ENCODE results near the gene NT5DC2.

NT5DC2 gene

DNA sequence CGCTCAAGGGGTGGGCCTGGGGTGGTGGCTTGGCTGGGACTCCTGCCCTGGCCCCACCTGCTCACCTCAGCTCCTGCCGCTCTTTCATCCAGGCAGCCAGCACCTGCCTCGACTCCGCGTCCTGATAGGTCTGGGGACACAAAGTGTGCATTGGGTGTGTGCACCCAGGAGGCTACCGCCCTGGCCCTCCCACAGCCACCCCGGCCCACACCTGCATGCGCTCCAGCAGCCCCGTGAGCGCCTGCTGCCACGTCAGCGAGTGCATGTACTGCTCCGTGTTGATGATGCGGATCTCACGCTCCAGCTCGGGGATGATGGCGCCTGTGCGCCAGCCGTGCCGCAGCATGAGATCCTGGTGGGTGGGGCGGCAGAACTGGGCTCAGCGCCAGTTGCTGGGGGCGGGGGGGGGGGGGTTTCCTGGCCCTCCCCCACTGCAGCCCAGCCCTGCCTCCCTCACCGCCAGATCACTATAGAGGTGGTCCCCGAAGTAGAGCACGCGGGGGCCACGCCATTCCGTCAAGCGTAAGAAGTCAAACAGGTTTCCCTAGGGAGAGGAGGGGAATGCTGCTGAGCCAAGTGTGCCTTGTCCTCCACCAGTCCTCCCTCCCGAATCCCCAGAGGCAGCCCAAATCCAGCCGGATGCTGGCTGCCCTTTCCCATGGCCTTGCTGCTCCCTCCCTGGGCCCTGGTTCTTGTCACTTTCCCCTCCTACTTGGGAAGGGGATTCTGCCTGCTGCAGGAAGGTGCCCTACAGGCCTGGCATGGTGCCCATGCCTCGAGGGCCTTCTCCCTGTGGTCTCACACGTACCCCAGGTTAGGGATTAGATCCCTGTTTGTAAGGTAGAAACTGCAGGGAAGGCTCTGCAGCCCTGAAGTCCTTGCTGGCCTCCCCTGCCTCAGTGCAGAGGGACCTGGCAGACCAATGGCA, 8.6 kb downstream of the NT5DC2 start:
- no peak for ATAC-seq

DNA sequence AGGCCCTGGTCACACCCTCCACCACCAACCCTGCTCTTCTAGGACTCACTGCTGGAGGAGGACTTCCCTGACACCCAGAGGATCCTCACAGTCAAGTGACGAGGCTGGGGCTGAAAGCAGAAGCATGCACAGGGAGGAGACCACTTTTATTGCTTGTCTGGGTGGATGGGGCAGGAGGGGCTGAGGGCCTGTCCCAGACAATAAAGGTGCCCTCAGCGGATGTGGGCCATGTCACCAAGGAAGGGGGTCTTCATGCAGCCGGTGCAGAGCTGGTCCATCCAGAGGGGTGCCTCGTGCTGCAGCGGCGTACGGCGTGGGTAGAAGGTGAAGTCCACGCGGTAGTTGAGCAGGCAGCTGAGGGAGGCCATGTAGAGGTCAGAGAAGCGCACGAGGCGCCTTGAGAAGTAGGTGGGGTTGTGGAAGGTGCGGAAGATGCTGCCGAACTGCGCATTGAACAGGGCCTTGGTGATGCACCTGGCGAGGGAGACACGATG, 9.4 kb downstream of the NT5DC2 start:
- no peak for ATAC-seq

DNA sequence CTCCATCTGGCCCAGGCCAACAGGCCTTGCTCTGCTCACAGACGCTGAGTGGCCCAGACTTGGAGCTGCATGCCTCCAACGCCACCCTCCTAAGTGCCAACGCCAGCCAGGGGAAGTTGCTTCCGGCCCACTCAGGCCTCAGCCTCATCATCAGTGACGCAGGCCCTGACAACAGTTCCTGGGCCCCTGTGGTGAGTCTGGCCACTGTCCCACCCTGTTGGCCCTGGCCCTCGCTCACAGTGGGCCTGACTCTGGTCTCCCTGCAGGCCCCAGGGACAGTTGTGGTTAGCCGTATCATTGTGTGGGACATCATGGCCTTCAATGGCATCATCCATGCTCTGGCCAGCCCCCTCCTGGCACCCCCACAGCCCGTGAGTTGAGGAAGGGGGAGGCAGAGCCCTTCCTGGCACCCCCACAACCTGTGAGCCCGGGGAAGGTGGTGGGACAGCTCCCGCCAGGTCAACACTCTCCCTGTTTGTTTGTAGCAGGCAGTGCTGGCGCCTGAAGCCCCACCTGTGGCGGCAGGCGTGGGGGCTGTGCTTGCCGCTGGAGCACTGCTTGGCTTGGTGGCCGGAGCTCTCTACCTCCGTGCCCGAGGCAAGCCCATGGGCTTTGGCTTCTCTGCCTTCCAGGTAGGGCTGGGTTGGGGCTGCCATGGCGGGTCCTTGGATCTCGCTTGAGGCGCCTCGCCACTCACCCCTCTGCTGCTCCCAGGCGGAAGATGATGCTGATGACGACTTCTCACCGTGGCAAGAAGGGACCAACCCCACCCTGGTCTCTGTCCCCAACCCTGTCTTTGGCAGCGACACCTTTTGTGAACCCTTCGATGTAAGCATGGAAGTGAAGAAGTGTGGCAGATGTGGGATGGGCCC, 10.0 kb downstream of the NT5DC2 start:
- ATAC-seq, result no peak

DNA sequence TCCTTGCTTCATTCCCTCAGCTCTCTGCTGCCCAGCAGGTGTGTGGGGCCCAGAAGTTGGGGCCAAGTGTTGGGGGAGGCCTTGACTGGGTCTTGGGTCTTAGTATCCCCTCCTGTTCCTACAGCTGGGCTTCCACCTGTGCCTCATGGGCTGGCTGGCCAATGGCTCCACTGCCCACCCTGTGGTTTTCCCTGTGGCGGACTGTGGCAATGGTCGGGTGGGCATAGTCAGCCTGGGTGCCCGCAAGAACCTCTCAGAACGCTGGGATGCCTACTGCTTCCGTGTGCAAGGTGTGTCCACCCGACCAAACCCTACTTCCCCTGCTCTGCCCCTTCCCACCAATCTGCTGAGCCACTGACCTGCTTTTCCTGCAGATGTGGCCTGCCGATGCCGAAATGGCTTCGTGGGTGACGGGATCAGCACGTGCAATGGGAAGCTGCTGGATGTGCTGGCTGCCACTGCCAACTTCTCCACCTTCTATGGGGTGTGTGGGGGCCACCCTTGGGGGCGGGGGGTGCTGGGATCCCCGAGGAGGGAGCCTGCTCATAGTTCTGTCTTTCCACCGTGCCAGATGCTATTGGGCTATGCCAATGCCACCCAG, 10.9 kb downstream of the NT5DC2 start:
- ATAC-seq, result no peak

DNA sequence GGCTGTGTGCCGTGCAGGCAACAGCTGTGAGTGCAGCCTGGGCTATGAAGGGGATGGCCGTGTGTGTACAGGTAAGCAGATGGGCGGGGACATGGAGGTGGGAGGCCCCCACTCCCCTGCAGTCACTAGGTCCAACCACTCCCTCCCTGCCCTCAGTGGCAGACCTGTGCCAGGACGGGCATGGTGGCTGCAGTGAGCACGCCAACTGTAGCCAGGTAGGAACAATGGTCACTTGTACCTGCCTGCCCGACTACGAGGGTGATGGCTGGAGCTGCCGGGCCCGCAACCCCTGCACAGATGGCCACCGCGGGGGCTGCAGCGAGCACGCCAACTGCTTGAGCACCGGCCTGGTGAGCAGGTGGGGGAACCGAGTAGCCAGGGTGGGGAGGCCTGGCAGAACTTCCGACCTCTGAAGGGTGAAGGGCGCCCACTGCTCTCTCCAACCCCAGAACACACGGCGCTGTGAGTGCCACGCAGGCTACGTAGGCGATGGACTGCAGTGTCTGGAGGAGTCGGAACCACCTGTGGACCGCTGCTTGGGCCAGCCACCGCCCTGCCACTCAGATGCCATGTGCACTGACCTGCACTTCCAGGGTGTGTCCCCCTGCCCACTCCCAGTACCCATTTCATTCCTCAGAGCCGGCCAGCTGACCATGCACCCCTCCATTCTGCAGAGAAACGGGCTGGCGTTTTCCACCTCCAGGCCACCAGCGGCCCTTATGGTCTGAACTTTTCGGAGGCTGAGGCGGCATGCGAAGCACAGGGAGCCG, 11.6 kb downstream of the NT5DC2 start:
- no peak for ATAC-seq

DNA sequence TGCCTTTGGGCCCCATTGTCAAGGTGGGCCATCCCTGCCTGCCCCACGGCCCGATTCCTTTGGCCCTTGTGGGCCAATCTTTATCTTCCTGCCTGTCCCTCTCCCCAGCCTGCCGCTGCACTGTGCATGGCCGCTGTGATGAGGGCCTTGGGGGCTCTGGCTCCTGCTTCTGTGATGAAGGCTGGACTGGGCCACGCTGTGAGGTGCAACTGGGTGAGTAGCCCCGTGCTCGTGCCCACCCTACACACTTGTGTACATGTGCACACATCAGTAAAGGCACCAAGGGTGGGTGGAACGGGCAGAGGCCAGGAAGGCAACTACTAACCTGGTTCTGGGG, 12.2 kb downstream of the NT5DC2 start:
- ATAC-seq, result no peak

DNA sequence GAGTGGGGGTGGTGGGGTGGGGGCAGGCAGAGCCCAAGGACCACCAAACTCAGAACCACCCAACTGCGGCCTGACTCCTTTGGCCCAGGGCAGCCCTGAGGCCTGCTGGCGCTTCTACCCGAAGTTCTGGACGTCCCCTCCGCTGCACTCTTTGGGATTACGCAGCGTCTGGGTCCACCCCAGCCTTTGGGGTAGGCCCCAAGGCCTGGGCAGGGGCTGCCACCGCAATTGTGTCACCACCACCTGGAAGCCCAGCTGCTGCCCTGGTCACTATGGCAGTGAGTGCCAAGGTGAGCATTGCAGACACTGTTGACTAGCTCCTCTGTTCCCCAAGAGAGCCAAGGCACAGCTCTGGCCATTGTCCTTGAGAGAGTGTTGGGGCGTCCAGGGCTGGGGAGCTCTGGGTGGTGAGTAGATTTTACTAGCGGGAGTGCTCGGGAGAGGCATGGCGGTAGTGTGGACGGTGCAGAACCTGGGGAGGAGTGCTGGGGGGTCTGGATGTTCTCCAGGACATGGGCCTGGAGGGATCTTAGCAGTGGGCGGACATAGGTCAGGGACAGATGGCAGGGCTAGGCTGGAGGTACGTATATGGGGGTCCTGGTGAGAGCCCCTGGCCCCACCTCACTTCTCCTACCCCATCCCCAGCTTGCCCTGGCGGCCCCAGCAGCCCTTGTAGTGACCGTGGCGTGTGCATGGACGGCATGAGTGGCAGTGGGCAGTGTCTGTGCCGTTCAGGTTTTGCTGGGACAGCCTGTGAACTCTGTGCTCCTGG, 12.8 kb downstream of the NT5DC2 start:
- ATAC-seq, result no peak

DNA sequence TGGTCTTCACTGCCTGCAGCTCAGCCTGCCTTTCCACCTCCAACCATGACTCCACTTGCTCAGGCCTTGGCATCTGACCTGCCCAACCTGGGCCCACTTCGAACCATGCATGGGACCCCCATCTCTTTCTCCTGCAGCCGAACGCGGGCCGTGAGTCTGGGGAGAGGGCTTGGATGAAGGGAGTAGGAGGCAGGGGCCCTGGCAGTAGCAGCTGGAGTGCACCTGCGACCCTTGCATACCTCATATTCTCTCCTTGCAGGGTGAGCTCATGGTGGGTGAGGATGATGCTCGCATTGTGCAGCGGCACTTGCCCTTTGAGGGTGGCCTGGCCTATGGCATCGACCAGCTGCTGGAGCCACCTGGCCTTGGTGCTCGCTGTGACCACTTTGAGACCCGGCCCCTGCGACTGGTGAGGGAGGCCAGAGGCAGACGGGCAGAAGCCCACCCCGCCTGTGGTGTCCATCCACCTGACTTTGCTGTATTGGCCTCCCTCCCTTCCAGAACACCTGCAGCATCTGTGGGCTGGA, 13.5 kb downstream of the NT5DC2 start:
- ATAC-seq, result no peak

DNA sequence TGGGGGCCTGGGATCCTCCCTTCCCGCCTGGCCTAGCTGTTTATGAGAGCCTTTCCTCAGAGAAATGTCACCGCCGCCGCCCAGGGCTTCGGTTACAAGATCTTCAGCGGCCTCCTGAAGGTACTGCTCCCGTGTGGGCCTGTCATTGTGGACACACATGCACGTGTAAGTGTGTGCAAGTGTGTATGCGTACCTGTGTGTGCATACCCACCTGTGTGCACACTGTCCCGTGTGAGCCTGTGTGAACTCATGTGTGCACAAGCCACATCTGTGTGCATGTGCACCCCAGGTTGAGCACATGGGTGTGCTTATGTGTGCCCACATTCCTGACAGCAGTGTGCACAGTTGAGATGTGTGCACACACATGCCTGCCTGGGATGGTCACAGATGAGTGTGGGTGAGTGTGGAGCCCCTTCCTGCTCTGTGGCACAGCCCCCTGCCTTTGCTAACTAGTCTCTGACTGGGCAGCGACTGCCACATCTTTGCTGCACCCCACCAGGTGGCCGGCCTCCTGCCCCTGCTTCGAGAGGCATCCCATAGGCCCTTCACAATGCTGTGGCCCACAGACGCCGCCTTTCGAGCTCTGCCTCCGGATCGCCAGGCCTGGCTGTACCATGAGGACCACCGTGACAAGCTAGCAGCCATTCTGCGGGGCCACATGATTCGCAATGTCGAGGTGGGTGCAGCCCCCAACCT, 14.1 kb downstream of the NT5DC2 start:
- no peak for ATAC-seq

DNA sequence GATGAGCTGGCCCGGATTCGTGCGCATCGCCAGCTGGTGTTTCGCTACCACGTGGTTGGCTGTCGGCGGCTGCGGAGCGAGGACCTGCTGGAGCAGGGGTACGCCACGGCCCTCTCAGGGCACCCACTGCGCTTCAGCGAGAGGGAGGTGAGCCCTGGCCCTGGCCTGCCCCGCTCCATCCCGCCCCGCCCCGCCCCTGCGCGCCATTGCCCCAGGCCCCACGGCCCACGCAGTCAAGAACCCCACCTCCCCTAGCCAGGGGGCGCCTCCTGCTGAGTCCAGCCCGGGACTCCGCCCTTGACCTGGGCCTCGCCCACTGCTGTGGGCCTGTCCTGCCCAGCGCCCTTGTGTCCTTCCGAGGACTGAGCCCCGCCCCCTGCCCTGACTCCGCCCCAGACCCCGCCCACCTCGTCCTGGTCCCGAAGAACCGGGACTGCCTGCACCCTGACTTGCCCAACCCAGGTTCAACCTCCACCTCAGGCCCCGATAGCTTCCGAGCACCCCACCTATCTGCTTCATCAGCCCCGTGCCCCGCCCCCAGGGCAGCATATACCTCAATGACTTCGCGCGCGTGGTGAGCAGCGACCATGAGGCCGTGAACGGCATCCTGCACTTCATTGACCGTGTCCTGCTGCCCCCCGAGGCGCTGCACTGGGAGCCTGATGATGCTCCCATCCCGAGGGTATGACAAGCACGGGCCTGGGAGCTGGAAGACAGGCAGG, 14.8 kb downstream of the NT5DC2 start:
- no peak for ATAC-seq

DNA sequence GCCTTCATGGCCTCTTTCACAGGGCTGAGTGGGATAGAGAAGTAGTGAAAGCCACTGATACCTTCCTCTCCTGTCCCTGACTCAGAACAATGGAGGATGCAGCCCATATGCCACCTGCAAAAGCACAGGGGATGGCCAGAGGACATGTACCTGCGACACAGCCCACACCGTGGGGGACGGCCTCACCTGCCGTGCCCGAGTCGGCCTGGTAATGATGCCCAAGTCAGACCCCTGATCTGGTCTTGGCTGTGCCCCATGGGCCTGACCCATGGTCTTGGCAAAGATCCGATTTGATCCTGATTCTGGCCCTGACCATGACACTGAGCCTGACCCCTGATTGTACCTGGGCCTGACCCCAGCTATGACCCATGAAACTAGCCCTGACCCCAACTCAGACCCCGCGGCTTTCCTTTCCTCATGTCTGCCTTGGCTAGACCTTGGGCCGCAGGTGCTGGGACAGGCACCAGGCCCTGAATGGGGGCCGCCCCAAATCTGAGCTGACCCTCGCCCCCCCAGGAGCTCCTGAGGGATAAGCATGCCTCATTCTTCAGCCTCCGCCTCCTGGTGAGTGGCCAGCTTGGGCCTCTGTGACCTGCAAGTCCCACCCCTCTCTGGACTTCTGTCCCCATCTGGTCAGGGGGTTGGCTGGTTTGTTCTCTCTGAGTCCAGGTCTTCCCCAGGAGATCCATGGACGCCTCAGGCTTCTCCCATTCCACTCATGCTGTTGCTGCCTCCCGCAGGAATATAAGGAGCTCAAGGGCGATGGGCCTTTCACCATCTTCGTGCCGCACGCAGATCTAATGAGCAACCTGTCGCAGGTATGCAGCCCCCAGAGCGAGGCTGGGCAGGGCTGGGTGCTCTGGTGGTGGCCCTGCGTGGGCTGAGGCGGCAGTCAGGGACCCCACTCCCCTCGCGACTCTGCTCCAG, 15.6 kb downstream of the NT5DC2 start:
- no peak for ATAC-seq

DNA sequence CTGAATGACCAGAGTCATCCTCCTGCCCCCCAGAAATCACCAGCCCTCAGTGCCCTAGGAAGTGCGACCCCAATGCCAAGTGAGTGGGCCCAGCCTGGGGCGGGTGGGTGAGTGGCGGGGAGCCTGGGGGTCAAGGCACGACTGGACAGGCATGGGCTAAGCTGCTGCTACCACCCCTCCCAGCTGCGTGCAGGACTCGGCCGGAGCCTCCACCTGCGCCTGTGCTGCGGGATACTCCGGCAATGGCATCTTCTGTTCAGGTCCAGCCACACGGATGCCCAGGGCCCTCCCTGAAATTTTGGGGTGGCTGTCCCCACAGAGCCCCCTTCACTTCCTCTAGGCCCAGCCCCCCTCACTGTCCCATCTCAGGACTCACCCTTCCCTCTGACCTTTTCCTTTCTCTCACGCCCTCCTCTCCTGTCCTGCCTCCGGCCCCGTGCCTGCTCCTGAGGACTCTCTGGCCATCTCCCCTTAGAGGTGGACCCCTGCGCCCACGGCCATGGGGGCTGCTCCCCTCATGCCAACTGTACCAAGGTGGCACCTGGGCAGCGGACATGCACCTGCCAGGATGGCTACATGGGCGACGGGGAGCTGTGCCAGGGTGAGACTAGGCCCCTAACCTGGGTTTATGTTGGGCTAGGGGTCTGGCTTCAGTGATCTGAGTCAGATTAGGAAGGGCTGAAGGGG, 17.0 kb downstream of the NT5DC2 start:
- ATAC-seq, result no peak

DNA sequence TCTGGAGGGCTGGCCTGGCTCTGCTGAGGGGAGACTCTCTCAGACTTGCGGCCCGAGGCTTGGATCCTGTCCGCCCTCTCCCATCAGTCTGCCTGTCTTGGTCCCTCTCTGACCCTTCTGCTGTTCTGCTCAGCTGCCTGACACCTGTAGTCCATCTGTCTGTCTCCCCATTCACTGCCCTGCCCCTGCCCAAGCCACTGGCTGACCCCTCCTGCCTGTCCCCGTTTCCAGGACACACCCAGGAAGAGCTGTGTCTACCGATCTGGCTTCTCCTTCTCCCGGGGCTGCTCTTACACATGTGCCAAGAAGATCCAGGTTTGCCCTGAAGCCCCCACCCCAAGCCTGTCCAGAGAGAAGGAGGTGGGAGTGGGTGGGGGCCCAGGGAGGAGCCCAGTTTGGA, 18.5 kb downstream of the NT5DC2 start:
- ATAC-seq, result no peak

DNA sequence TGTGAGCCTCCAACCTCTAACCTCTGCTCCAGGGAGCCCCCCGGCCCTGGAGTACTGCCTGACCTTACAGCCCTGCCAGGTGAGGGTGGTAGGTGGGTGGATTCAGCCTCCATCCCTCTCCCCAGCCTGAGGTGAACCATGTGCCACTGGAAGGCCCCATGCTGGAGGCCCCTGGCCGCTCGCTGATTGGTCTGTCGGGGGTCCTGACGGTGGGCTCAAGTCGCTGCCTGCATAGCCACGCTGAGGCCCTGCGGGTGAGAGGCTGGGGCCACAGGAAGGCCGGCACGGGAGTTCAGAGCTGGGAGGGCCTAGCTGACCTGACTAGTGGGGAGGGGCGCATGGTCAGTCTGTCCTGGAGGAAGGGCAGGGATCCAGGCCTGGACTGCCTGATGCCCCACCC, 19.1 kb downstream of the NT5DC2 start:
- ATAC-seq, result no peak

DNA sequence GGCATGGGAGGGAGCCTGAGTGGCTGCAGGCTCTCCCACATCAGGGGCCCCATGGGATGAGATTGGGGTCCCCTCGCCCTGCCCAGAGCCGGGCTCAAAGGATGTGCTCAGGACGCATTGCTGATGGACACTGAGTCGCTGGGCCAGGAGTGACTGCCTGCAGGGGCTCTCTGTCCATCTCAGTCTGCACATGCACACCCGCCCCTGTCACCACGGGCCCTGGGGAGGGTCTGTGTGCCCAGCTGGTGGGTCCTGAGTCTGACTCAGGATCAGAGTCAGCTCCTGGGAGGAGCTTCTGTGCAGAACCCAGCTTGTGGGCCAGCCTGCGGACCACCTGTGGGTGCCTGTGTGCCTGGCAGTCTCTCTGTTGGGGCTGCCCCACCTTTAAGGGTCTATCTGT, 20.4 kb downstream of the NT5DC2 start:
- ATAC-seq, result no peak

DNA sequence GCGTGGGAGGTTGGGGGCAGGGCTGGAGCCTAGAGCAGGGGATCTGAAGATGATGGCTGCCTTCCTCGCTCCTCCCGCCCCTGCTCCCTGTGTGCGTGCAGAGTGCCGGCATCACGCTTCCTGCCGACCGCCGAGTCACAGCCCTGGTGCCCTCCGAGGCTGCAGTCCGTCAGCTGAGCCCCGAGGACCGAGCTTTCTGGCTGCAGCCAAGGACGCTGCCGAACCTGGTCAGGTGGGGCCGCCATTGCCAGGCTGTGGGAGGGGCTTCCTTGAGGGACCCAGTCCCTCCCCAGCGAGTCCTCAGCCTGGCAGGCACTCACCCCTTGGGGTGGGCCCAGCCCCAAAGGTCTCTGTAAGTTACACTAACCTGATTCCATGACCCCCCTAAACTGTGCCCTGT, 20.9 kb downstream of the NT5DC2 start:
- no peak for ATAC-seq

DNA sequence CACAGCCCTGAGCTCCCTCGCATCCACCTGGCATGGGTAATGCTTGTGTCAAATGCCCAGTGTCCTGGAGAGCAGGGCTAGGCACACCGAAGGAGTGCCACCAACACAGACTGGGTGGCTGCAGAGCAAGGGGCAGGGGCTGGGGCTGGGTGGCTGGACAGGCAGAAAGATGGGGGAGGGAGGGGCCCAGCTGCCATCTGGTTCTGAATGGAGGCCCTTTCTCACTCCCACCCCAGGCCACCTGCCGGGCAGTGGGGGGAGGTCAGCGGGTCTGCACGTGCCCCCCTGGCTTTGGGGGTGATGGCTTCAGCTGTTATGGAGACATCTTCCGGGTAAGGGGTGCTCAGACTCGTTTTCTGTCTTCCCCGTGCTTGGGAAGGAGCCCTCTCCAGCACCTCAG, 21.6 kb downstream of the NT5DC2 start:
- no peak for ATAC-seq

DNA sequence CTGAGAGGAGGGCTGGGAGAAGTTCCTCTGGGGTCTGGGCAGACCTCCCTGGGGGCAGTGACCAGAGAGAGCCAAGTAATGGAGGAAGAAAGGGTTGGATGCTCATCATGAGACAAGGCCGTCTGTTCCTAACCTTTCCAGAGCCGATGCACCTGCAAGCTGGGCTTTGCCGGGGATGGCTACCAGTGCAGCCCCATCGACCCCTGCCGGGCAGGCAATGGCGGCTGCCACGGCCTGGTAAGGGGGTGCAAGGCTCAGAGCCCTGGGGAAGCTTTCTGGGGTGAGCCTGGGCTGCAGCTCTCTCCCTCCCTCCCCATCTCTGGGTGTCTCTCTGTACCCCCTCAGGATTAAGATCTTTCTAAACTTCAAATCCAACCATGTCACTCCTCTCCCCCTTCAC, 22.1 kb downstream of the NT5DC2 start:
- ATAC-seq, result no peak

Data from activated CD4-positive, CD25-positive, alpha-beta regulatory T cell treated with anti-CD3 and anti-CD28 coated beads, Interleukin-2, amount 50 U/mL, for 24 hours (primary cell).